ENCODE results near the gene PLD3.

GRCh38 chr19:40370997-40371801 is 22.7 kb downstream of the PLD3 start:
- TF ChIP-seq TAF1 (IDR thresholded peaks at IDR 0.05; ENCODE audit: borderline replicate concordance, low read depth, low read length) (no peak), POLR2AphosphoS5 (IDR thresholded peaks at IDR 0.05; ENCODE audit: low read depth, low read length) (no peak), POLR2A (IDR thresholded peaks at IDR 0.05; ENCODE audit: low read depth, low read length) (no peak)
